Naive thymus-derived CD8-positive, alpha-beta T cell (primary cell): ENCODE data around the gene PLVAP. TPM values are rescaled to one million over a fixed set of nuclear protein-coding genes. Genes with fewer than 3 reads are reported as not detected.
A peak's percentile ranks its signal among the peaks of the same experiment; 100 is the strongest.

ENCODE experiments used
- ATAC-seq, 2 donors: fragments of 150-1000 bp; cut with Tn5 transposase in 1 of 2; sonication (Bioruptor Pico), chemical (Tn5 transposase) in 1 of 2; 1 replicate in 1 of 2; 2 replicates in 1 of 2; pipeline ENCODE4 v1.10.0; 2021; ENCODE audit warnings: mild to moderate bottlenecking in 2 of 2, moderate library complexity in 2 of 2
- POLR2A ChIA-PET: fragments of 350-600 bp; sonication (Branson Sonifier 250); formaldehyde crosslinking; loops from one replicate; lab custom pipeline; 2021; ENCODE audit warnings: antibody characterized with exemption; lab: Charles Lee
- DNase-seq, 10 donors: peaks; one replicate each; pipeline versions ENCODE4 v3.0.0 to v3.0.0-alpha.2; 2020 to 2022
- H3K27ac Mint-ChIP-seq, 10 donors: one replicate each; pipeline ENCODE4 v1.8.0; 2020 to 2022; ENCODE audit warnings: mild to moderate bottlenecking in 10 of 10, mixed read lengths in 10 of 10, moderate library complexity in 4 of 10, inconsistent platforms in 1 of 10
- H3K27me3 Mint-ChIP-seq, 5 donors: one replicate each; pipeline ENCODE4 v1.8.0; 2021 to 2022; ENCODE audit warnings: mixed read lengths in 5 of 5
- H3K36me3 Mint-ChIP-seq, 3 donors: one replicate each; pipeline ENCODE4 v1.8.0; 2020 to 2022; ENCODE audit warnings: mixed read lengths in 3 of 3, mild to moderate bottlenecking in 2 of 3, inconsistent platforms in 1 of 3
- H3K4me1 Mint-ChIP-seq, 4 donors: one replicate each; pipeline ENCODE4 v1.8.0; 2021 to 2022; ENCODE audit warnings: mixed read lengths in 4 of 4
- H3K4me3 Mint-ChIP-seq, 10 donors: one replicate each; pipeline ENCODE4 v1.8.0; 2020 to 2022; ENCODE audit warnings: mild to moderate bottlenecking in 10 of 10, mixed read lengths in 10 of 10, moderate library complexity in 6 of 10, inconsistent platforms in 1 of 10
- H3K9me3 Mint-ChIP-seq, 9 donors: one replicate each; pipeline ENCODE4 v1.8.0; 2020 to 2022; ENCODE audit warnings: mixed read lengths in 9 of 9, mild to moderate bottlenecking in 3 of 9, inconsistent platforms in 1 of 9, moderate library complexity in 1 of 9
- polyA plus RNA-seq, 3 donors: library from polyadenylated mRNA; unstranded; fragments of 300-500 nt; fragmentation: Illumina TruSeq; gene quantifications; one replicate each; pipeline ENCODE4 v1.2.3, GENCODE V29; 2021
- total RNA-seq, 8 experiments: library from RNA in 2 of 8; stranded (reverse) in 2 of 8; gene quantifications; one replicate each; pipeline ENCODE4 v1.2.3 and lab custom pipeline; 2021 to 2026

PLVAP gene
- total and polyA plus RNA-seq, 5 experiments from 2014 or later, result not detected

- ATAC-seq, result no peak
- peak overlapping the region in 8 of 10 donors; percentile 44 to 84 (median 72) for H3K27ac Mint-ChIP-seq
- no peaks in the 10 kb centered on the region for H3K27me3 Mint-ChIP-seq
- peak overlapping the region in 4 of 10 donors; percentile 7 to 33 (median 30) for H3K4me3 Mint-ChIP-seq
- peaks cover 0 to 3% (median 0%) of the 10 kb centered on the region in 3 donors for H3K36me3 Mint-ChIP-seq
- peaks cover 11 to 29% (median 25%) of the 10 kb centered on the region in 4 donors for H3K4me1 Mint-ChIP-seq
- peak in 4 of 10 donors; percentile 21 to 40 (median 32) for DNase-seq
- H3K9me3 Mint-ChIP-seq, result peaks cover 0 to 2% (median 0%) of the 10 kb centered on the region in 9 donors
- POLR2A ChIA-PET, result interaction anchor here (0.6 to 3.0 kb wide), 3 partner anchors 10 to 25 kb away, joined by 3 to 11 read pairs (median 3); partner anchors contain the start of genes BST2 and MVB12A
Observed at GRCh38 chr19:17394891-17395415, 17.8 kb upstream of the PLVAP start.

GRCh38 chr19:17393914-17394313 is 16.8 kb upstream of the PLVAP start, which contains the start of gene CCDC194:
Gene CCDC194, minus strand, starts transcription at chr19:17394196. Its CDS starts 38 bp downstream, at chr19:17394158.
- Mint-ChIP-seq H3K27ac (peak within 1 kb of the TSS in 9 of 10 donors; percentile 44 to 84 (median 71)), H3K4me1 (peaks cover 11 to 29% (median 25%) of the 10 kb centered on the region in 4 donors), H3K36me3 (no peaks in the 10 kb centered on the region), H3K9me3 (peaks cover 0 to 3% (median 0%) of the 10 kb centered on the region in 9 donors), H3K27me3 (no peaks in the 10 kb centered on the region), H3K4me3 (peak within 1 kb of the TSS in 5 of 10 donors; percentile 7 to 45 (median 34))
- POLR2A ChIA-PET, result interaction anchor here (0.6 to 3.0 kb wide), 3 partner anchors 9 to 696 kb away, joined by 3 to 11 read pairs (median 3); partner anchors contain the start of gene BST2
- no peak for DNase-seq
- no peak for ATAC-seq

GRCh38 chr19:17393002-17393401 is 15.9 kb upstream of the PLVAP start:
- Mint-ChIP-seq H3K36me3 (no peaks in the 10 kb centered on the region), H3K9me3 (peaks cover 0 to 3% (median 0%) of the 10 kb centered on the region in 9 donors), H3K27me3 (no peaks in the 10 kb centered on the region), H3K4me1 (peaks cover 11 to 29% (median 25%) of the 10 kb centered on the region in 4 donors), H3K4me3 (peak overlapping the region in 3 of 10 donors; percentile 34 to 45 (median 36)), H3K27ac (peak overlapping the region in 1 of 10 donors; percentile 48)
- no peak for ATAC-seq
- POLR2A ChIA-PET, result interaction anchor here (3.0 kb wide), 1 partner anchor 12 kb away, joined by 11 read pairs; the partner anchor contains the start of gene BST2
- DNase-seq, result no peak

GRCh38 chr19:17391371-17392151 is 14.4 kb upstream of the PLVAP start:
- Mint-ChIP-seq H3K27ac (peak overlapping the region in 4 of 10 donors; percentile 28 to 89 (median 66)), H3K4me3 (peak overlapping the region; percentile 58 to 99 (median 83)), H3K9me3 (peaks cover 0 to 3% (median 0%) of the 10 kb centered on the region in 9 donors), H3K27me3 (no peaks in the 10 kb centered on the region), H3K36me3 (no peaks in the 10 kb centered on the region), H3K4me1 (peaks cover 11 to 29% (median 25%) of the 10 kb centered on the region in 4 donors)
- POLR2A ChIA-PET, result interaction anchor here (0.5 to 2.3 kb wide), 9 partner anchors 12 to 897 kb away, joined by 3 to 10 read pairs (median 3); partner anchors contain the start of genes BST2 and SLC27A1
- no peak for DNase-seq
- ATAC-seq, result peak in 1 of 2 donors; percentile 50

GRCh38 chr19:17390665-17391370 is 13.7 kb upstream of the PLVAP start:
- Mint-ChIP-seq H3K4me3 (peak overlapping the region; percentile 88 to 99 (median 90)), H3K27ac (peak overlapping the region in 7 of 10 donors; percentile 12 to 92 (median 49)), H3K36me3 (no peaks in the 10 kb centered on the region), H3K9me3 (peaks cover 0 to 3% (median 0%) of the 10 kb centered on the region in 9 donors), H3K4me1 (peaks cover 11 to 31% (median 26%) of the 10 kb centered on the region in 4 donors), H3K27me3 (no peaks in the 10 kb centered on the region)
- POLR2A ChIA-PET, result interaction anchor here (0.8 to 2.3 kb wide), 3 partner anchors 13 to 98 kb away, joined by 3 to 10 read pairs (median 3); partner anchors contain the start of gene BST2
- DNase-seq, result peak; percentile 83 to 91 (median 86)
- ATAC-seq, result peak; percentile 98 to 99

- POLR2A ChIA-PET, result interaction anchor here (0.5 to 2.3 kb wide), 7 partner anchors 9 to 157 kb away, joined by 3 to 10 read pairs (median 4); partner anchors contain the start of genes ANO8 and BST2
- Mint-ChIP-seq H3K4me3 (peak overlapping the region; percentile 43 to 99 (median 90)), H3K4me1 (peaks cover 8 to 28% (median 22%) of the 10 kb centered on the region in 4 donors), H3K9me3 (peaks cover 0 to 3% (median 0%) of the 10 kb centered on the region in 9 donors), H3K27ac (peak overlapping the region in 2 of 10 donors; percentile 44 to 92), H3K27me3 (no peaks in the 10 kb centered on the region), H3K36me3 (no peaks in the 10 kb centered on the region)
- peak in 1 of 10 donors; percentile 9 for DNase-seq
- ATAC-seq, result peak in 1 of 2 donors; percentile 4
Observed at GRCh38 chr19:17389957-17390664, 13.0 kb upstream of the PLVAP start.

GRCh38 chr19:17389288-17389687 is 12.1 kb upstream of the PLVAP start:
- peaks cover 8 to 22% (median 18%) of the 10 kb centered on the region in 4 donors for H3K4me1 Mint-ChIP-seq
- DNase-seq, result no peak
- peak overlapping the region in 2 of 10 donors; percentile 16 to 72 for H3K27ac Mint-ChIP-seq
- POLR2A ChIA-PET, result interaction anchor here (0.5 to 1.6 kb wide), 6 partner anchors 30 to 109 kb away, joined by 3 to 5 read pairs (median 4); partner anchors contain the start of genes ABHD8 and ANO8
- H3K36me3 Mint-ChIP-seq, result no peaks in the 10 kb centered on the region
- ATAC-seq, result no peak
- H3K27me3 Mint-ChIP-seq, result no peaks in the 10 kb centered on the region
- H3K4me3 Mint-ChIP-seq, result peak overlapping the region in 6 of 10 donors; percentile 1 to 59 (median 22)
- peaks cover 0 to 3% (median 0%) of the 10 kb centered on the region in 9 donors for H3K9me3 Mint-ChIP-seq

- peak overlapping the region in 1 of 10 donors; percentile 15 for H3K27ac Mint-ChIP-seq
- H3K4me1 Mint-ChIP-seq, result peaks cover 4 to 20% (median 14%) of the 10 kb centered on the region in 4 donors
- POLR2A ChIA-PET, result interaction anchor here (0.6 to 2.9 kb wide), 3 partner anchors 93 to 825 kb away, joined by 3 to 9 read pairs (median 5); no protein-coding TSS in a partner anchor
- H3K9me3 Mint-ChIP-seq, result peaks cover 0 to 3% (median 0%) of the 10 kb centered on the region in 9 donors
- H3K27me3 Mint-ChIP-seq, result no peaks in the 10 kb centered on the region
- H3K4me3 Mint-ChIP-seq, result no peak overlapping the region
- peak; percentile 35 to 79 (median 60) for DNase-seq
- peak; percentile 43 to 53 for ATAC-seq
- no peaks in the 10 kb centered on the region for H3K36me3 Mint-ChIP-seq
Observed at GRCh38 chr19:17385878-17386611, 8.9 kb upstream of the PLVAP start.

- Mint-ChIP-seq H3K9me3 (peaks cover 0 to 3% (median 0%) of the 10 kb centered on the region in 9 donors), H3K4me1 (peaks cover 1 to 21% (median 11%) of the 10 kb centered on the region in 4 donors), H3K27ac (peak overlapping the region in 1 of 10 donors; percentile 34), H3K36me3 (peaks cover 0 to 3% (median 0%) of the 10 kb centered on the region in 3 donors), H3K27me3 (peaks cover 0 to 16% (median 8%) of the 10 kb centered on the region in 5 donors), H3K4me3 (peak overlapping the region in 2 of 10 donors; percentile 1 to 18)
- POLR2A ChIA-PET, result interaction anchor here (0.5 to 0.7 kb wide), 2 partner anchors 150 to 298 kb away, joined by 4 to 8 read pairs; no protein-coding TSS in a partner anchor
- ATAC-seq (no peak), DNase-seq (no peak)
Observed at GRCh38 chr19:17380426-17381138, 3.4 kb upstream of the PLVAP start.

- DNase-seq, result no peak
- H3K4me1 Mint-ChIP-seq, result peaks cover 1 to 21% (median 11%) of the 10 kb centered on the region in 4 donors
- H3K9me3 Mint-ChIP-seq, result peaks cover 0 to 3% (median 0%) of the 10 kb centered on the region in 9 donors
- H3K27ac Mint-ChIP-seq, result peak overlapping the region in 2 of 10 donors; percentile 71 to 79
- POLR2A ChIA-PET, result no interaction called here
- peaks cover 0 to 3% (median 0%) of the 10 kb centered on the region in 3 donors for H3K36me3 Mint-ChIP-seq
- H3K27me3 Mint-ChIP-seq, result peaks cover 0 to 18% (median 8%) of the 10 kb centered on the region in 5 donors
- no peak overlapping the region for H3K4me3 Mint-ChIP-seq
- ATAC-seq, result no peak
Observed at GRCh38 chr19:17379221-17379631, 2.1 kb upstream of the PLVAP start.
